GM19397 (cell line): ENCODE results near the gene IPO4.
A peak's percentile ranks its signal among the peaks of the same experiment; 100 is the strongest.

Experiments
- ATAC-seq: cut with Tn5 transposase; IDR thresholded peaks from one replicate; pipeline ENCODE4 v1.9.1; 2021; ENCODE audit warnings: mild to moderate bottlenecking, moderate library complexity; ENCODE audit not compliant: unreplicated experiment

IPO4 gene

GRCh38 chr14:24150993-24151392 lies 37.6 kb downstream of the IPO4 start:
- no peak for ATAC-seq

- no peak for ATAC-seq
Measured at GRCh38 chr14:24150567-24150966, 38.0 kb downstream of the IPO4 start.

- no peak for ATAC-seq
Measured at GRCh38 chr14:24150061-24150460, 38.6 kb downstream of the IPO4 start.

- ATAC-seq, result no peak
Measured at GRCh38 chr14:24149302-24149969, 39.2 kb downstream of the IPO4 start.

GRCh38 chr14:24147761-24148428 lies 40.7 kb downstream of the IPO4 start:
- no peak for ATAC-seq

GRCh38 chr14:24146978-24147760 lies 41.4 kb downstream of the IPO4 start, which contains the start of gene RNF31:
Gene RNF31 (plus strand): TSS chr14:24147498. CDS start chr14:24147699, 201 bp downstream.
- ATAC-seq, result peak; percentile 80

GRCh38 chr14:24146453-24146977 lies 42.1 kb downstream of the IPO4 start, which contains the start of gene PSME2:
Gene PSME2 (minus strand): TSS chr14:24146610. CDS start chr14:24146581, 29 bp downstream.
- ATAC-seq, result peak; percentile 52

- no peak for ATAC-seq
Measured at GRCh38 chr14:24145690-24146452, 42.7 kb downstream of the IPO4 start.

- ATAC-seq, result no peak
Measured at GRCh38 chr14:24145219-24145618, 43.4 kb downstream of the IPO4 start.

- ATAC-seq, result no peak
Measured at GRCh38 chr14:24144451-24144850, 44.2 kb downstream of the IPO4 start.

- no peak for ATAC-seq
Measured at GRCh38 chr14:24143511-24143910, 45.1 kb downstream of the IPO4 start.

- ATAC-seq, result peak; percentile 82
Measured at GRCh38 chr14:24141097-24141880, 47.3 kb downstream of the IPO4 start, which contains the start of gene EMC9. Gene EMC9 (minus strand): TSS chr14:24141591. CDS start chr14:24141304, 287 bp downstream.

- ATAC-seq, result no peak
Measured at GRCh38 chr14:24139272-24139934, 49.2 kb downstream of the IPO4 start.

GRCh38 chr14:24138396-24139271 lies 50.0 kb downstream of the IPO4 start:
- no peak for ATAC-seq

GRCh38 chr14:24137529-24138395 lies 50.9 kb downstream of the IPO4 start:
- no peak for ATAC-seq

- ATAC-seq, result no peak
Measured at GRCh38 chr14:24136684-24137528, 51.7 kb downstream of the IPO4 start.
